Testis (tissue), 3 donors: Measurements from ENCODE around the gene ACAD9. TPM values are rescaled to one million over a fixed set of nuclear protein-coding genes. Genes with fewer than 3 reads are reported as not detected.

ENCODE experiments used
- DNase-seq: peaks from one replicate; pipeline ENCODE4 v3.0.0-alpha.2; 2019
- H3K27ac ChIP-seq, 2 donors: fragments of 200-600 bp; sonication (generic); one replicate each; pipeline ENCODE4 v1.5.1; 2019
- H3K27me3 ChIP-seq: fragments of 200-600 bp; sonication (generic); one replicate; pipeline ENCODE4 v1.5.1; 2019
- H3K36me3 ChIP-seq: fragments of 200-600 bp; sonication (generic); one replicate; pipeline ENCODE4 v1.5.1; 2017; ENCODE audit warnings: low read depth; ENCODE audit errors: missing control alignments
- H3K4me1 ChIP-seq: fragments of 200-600 bp; sonication (generic); one replicate; pipeline ENCODE4 v1.5.1; 2019
- H3K4me3 ChIP-seq, 2 donors: fragments of 200-600 bp; sonication (generic); one replicate each; pipeline ENCODE4 v1.5.1; 2017 to 2019
- H3K9me3 ChIP-seq: fragments of 200-600 bp; sonication (generic); one replicate; pipeline ENCODE4 v1.5.1; 2017
- CTCF ChIP-seq, 3 experiments: fragments of 450-650 bp in 2 of 3; fragments of 200-600 bp in 1 of 3; sonication (generic) in 1 of 3; IDR thresholded peaks; one replicate each; pipeline ENCODE4 v1.5.1; 2016 to 2019; ENCODE audit warnings: antibody characterized with exemption in 3 of 3, mild to moderate bottlenecking in 2 of 3, moderate library complexity in 1 of 3
- POLR2A ChIP-seq: fragments of 450-650 bp; IDR thresholded peaks from one replicate; pipeline ENCODE4 v1.6.1; 2017; ENCODE audit warnings: antibody characterized with exemption, mild to moderate bottlenecking, moderate library complexity
- WGBS, 2 donors: methylation state at CpG; one replicate each; pipeline ENCODE4 v1.1.5; 2018; 5-methylcytosine and 5-hydroxymethylcytosine counted together
- intact Hi-C: fragments of 100-400 bp; cut with DNase I; formaldehyde crosslinking; loops from one replicate; pipeline ENCODE4 v1.15.1; 2023; ENCODE audit warnings: low total_unique reads
- polyA plus RNA-seq: library from polyadenylated mRNA; stranded (reverse); fragments of 350-450 nt; fragmentation: Illumina TruSeq; extraction: RNeasy Lipid Tissue Mini Kit (QIAGEN cat#74804); gene quantifications from one replicate; pipeline ENCODE4 v1.2.3, GENCODE V29; 2014; ENCODE audit warnings: low read depth, low replicate concordance; ENCODE audit not compliant: insufficient read depth
- total RNA-seq, 2 donors: library from RNA; depleted of rRNA; stranded (reverse); fragments of >200 nt; gene quantifications; one replicate each; pipeline ENCODE4 v1.2.3, GENCODE V29; 2016

Gene ACAD9
- total and polyA plus RNA-seq, 3 donors from 2014 or later, result 49.5 to 80.6 (median 80.4) TPM

- Histone ChIP-seq H3K36me3 (no peaks in the 10 kb centered on the region), H3K27me3 (no peaks in the 10 kb centered on the region), H3K27ac (no peak overlapping the region), H3K4me1 (no peaks in the 10 kb centered on the region), H3K9me3 (no peaks in the 10 kb centered on the region), H3K4me3 (no peak overlapping the region)
- WGBS, 2 donors, result 89 to 94% methylated on average over 13 to 25 of the region's 25 CpGs
- no peak for DNase-seq
- TF ChIP-seq POLR2A (no peak), CTCF (IDR thresholded peaks at IDR 0.05) (no peak)
- intact Hi-C loops, result no loop called here
These were observed 26.8 kb downstream of the ACAD9 start for GRCh38 chr3:128906031-128906803.

GRCh38 chr3:128906804-128907525 is 27.5 kb downstream of the ACAD9 start:
- Histone ChIP-seq H3K36me3 (no peaks in the 10 kb centered on the region), H3K4me3 (no peak overlapping the region), H3K27ac (no peak overlapping the region), H3K9me3 (no peaks in the 10 kb centered on the region), H3K27me3 (no peaks in the 10 kb centered on the region), H3K4me1 (no peaks in the 10 kb centered on the region)
- intact Hi-C loops, result no loop called here
- DNase-seq, result no peak
- no peak for TF ChIP-seq POLR2A
- TF ChIP-seq CTCF (IDR thresholded peaks at IDR 0.05), result no peak
- 72 to 84% methylated on average over 3 to 7 of the region's 7 CpGs for WGBS, 2 donors

- Histone ChIP-seq H3K27ac (no peak overlapping the region), H3K4me3 (no peak overlapping the region), H3K36me3 (no peaks in the 10 kb centered on the region), H3K9me3 (no peaks in the 10 kb centered on the region), H3K27me3 (no peaks in the 10 kb centered on the region), H3K4me1 (no peaks in the 10 kb centered on the region)
- TF ChIP-seq POLR2A (no peak), CTCF (IDR thresholded peaks at IDR 0.05) (no peak)
- intact Hi-C loops, result no loop called here
- WGBS, 2 donors, result 88 to 92% methylated on average over 5 to 15 of the region's 15 CpGs
- DNase-seq, result no peak
These were observed 28.5 kb downstream of the ACAD9 start for GRCh38 chr3:128907706-128908445.

- Histone ChIP-seq H3K9me3 (no peaks in the 10 kb centered on the region), H3K27ac (no peak overlapping the region), H3K4me3 (no peak overlapping the region), H3K27me3 (no peaks in the 10 kb centered on the region), H3K36me3 (no peaks in the 10 kb centered on the region), H3K4me1 (no peaks in the 10 kb centered on the region)
- DNase-seq, result no peak
- intact Hi-C loops, result no loop called here
- WGBS, 2 donors, result 96 to 100% methylated on average over 1 to 6 of the region's 6 CpGs
- no peak for TF ChIP-seq POLR2A
- TF ChIP-seq CTCF (IDR thresholded peaks at IDR 0.05), result no peak
These were observed 29.5 kb downstream of the ACAD9 start for GRCh38 chr3:128908951-128909350.
